Stimulated activated CD4-positive, alpha-beta T cell treated with anti-CD3 and anti-CD28 coated beads, Interleukin-1b, Interleukin-23, amount 100 ng/mL, for 1 hour (primary cell): ENCODE data around the gene KCNB1.
"Not testable (repeated sequence)": the region's sequence is repeated elsewhere in the genome, so short reads cannot be mapped to it uniquely, and the experiment has no call there.

Source experiments
- DNase-seq, 2 donors: peaks; one replicate each; pipeline ENCODE4 v3.0.0-alpha.2; 2020; ENCODE audit warnings: low read depth in 2 of 2

KCNB1 gene

DNA sequence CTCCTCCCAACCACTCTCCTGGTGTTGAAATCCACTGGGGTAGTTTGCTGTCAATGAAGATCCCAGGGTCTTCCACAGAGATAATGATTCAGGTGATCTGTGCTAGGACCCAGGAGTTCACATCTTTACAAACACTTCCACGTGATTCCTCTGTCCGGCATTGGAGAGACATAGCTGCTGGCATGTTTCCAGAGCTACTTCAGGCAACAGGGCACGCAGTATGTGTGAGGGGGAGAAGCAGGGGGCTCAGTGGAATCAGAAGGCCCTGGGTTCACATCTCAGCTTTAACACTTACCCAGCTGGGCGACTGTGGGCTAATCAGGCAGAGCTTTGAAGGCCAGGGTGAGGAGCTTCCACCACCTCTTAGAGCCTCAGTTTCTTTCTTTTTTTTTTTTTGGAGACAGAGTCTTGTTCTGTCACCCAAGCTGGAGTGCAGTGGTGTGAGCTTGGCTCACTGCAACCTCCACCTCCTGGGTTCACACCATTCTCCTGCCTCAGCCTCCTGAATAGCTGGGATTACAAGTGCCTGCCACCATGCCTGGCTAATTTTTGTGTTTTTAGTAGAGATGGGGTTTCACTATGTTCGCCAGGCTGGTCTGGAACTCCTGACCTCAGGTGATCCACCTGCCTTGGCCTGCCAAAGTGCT is 72.4 kb downstream of the KCNB1 start:
- not testable (repeated sequence) for DNase-seq

- no peak for DNase-seq
Observed at GRCh38 chr20:49409302-49409974, 73.0 kb downstream of the KCNB1 start.

GRCh38 chr20:49408509-49409104 is 73.9 kb downstream of the KCNB1 start:
- DNase-seq, result no peak

DNA sequence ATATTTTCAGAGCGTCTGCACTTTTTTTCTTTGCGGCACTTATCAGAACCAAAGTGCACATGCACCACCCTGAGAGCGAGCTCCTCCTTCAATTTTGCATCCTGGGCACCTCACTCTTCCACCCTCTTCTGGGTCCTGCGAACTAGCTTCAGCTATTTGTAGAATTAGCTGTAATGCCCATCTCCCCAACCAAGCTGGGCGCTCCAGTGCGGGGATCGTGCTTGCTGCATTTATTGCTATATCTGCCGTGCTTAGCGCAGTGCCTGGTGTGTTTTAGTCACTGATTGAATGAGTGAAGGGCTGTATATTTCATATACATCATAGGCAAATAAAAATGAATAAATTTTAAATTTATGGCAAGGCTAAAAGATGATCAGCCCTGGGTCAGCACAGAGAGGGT is 75.8 kb downstream of the KCNB1 start:
- no peak for DNase-seq

DNA sequence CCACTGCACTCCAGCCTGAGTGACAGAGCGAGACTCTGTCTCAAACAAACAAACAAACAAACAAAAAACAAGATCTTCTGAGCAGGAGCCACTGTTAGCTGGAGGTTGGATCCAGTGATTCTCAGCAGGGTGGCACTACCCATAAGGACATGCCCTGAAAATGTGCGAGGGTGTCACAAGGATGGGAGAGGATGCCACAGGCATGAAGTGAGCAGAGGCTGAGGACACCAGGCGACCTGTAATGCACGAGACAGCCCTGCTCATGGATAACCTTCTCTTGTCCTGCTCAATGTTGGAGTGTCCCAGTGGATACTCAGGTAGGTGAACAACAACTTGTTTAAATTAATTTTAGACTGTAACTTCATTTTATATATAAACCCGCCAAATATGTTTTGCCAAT is 76.8 kb downstream of the KCNB1 start:
- DNase-seq, result no peak

DNA sequence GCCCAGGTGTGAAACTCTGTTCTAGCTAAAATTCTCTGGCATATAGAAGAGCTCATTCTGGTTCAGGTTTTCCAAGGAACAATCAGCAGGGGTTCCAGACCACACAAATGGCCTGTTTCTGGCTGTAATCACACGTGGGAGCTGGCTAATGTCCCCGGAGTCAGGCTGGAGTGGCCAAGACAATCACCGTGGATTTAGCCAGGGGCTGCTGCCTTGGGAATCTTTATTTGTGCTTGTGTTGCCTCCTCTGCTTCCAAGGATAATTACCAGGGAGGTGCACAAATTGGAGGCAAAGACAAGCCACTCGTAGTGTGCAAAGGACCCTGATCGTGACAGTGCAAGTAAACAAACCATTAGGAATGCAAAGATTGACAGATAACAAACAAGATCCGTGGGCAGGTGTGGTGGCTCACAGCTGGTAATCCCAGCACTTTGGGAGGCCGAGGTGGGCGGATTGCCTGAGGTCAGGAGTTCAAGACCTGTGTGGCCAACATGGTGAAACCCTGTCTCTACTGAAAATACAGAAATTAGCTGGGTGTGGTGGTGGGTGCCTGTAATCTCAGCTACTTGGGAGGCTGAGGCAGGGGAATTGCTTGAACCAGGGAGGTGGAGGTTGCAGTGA is 77.3 kb downstream of the KCNB1 start:
- no peak for DNase-seq

- no peak for DNase-seq
Observed at GRCh38 chr20:49404461-49404860, 78.0 kb downstream of the KCNB1 start.

GRCh38 chr20:49403911-49404310 is 78.6 kb downstream of the KCNB1 start:
- no peak for DNase-seq

- DNase-seq, result no peak
Observed at GRCh38 chr20:49403012-49403411, 79.5 kb downstream of the KCNB1 start.

DNA sequence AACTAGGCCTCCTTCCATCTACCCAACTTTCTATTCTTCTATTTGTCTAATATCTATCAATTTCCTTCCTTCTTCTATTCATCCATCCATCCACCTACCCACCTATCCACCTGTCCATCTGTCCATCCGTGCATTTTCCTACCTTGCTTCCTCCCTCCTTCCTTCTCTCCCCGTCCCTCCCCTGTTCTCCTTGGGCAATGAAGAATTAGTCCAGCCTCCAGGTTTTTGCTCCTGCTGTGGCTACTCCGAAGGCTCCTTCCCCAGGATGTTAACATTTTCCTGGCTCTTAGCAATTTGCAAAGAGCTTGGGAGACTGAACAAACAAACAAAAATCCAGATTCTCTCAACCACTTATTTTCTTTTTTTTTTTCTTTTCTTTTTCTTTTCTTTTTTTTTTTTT is 81.6 kb downstream of the KCNB1 start:
- no peak for DNase-seq

GRCh38 chr20:49400410-49400809 is 82.1 kb downstream of the KCNB1 start:
- DNase-seq, result no peak

- no peak for DNase-seq
Observed at GRCh38 chr20:49399329-49399728, 83.1 kb downstream of the KCNB1 start.

DNA sequence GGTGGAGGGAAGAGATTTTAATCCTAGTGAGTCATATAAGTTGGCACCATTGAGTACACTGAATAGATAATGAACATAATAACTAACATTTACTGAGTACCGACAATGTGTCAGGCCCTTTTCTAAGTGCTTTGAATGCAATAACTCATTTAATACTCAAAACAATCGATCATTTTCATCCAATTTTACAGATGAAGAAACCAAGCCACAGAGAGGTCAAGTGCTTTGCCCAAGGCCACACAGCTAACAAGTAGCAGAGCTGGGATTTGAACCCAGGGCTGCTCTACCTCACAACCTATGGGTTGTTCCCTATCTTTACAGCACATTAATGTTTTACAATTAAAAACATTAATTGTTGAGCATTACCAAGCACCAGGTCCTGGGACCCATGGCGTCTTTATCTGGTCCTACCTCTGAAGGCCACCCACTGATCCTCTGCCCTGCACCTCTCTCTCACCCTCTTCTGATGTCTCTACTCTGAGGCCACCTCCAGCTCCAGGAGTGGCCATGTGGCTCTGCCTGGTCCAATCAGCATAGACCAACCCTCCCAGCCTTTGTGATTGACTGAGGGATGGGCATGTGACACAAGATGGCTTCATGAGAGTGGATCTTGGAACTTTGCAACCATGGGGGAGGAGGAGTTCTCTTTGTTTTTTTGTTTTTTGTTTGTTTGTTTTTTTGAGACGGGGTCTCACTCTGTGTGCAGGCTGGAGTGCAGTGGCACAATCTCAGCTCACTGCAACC is 83.9 kb downstream of the KCNB1 start:
- no peak for DNase-seq

GRCh38 chr20:49397525-49397924 is 84.9 kb downstream of the KCNB1 start:
- DNase-seq, result no peak

- DNase-seq, result no peak
Observed at GRCh38 chr20:49396230-49396629, 86.2 kb downstream of the KCNB1 start.

DNA sequence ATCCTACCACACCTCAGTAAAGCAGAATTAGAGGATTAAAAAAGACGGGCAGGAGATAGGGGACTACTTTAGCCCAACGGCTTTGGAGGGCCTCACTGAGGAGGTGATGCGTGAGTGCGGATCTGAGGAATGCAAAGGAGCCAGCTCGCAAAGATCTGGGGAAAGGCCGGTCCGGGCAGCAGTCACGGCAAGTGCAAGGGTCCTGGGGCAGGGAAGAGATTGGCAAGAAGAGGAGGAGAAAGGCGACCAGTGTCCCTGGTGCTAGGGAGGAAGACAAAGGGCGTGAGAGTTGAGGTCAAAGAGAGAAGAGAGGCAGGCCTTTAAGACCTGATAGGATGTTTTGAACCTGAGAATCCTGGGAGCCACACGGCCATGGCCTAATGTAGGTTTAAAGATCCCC is 86.8 kb downstream of the KCNB1 start:
- no peak for DNase-seq

DNA sequence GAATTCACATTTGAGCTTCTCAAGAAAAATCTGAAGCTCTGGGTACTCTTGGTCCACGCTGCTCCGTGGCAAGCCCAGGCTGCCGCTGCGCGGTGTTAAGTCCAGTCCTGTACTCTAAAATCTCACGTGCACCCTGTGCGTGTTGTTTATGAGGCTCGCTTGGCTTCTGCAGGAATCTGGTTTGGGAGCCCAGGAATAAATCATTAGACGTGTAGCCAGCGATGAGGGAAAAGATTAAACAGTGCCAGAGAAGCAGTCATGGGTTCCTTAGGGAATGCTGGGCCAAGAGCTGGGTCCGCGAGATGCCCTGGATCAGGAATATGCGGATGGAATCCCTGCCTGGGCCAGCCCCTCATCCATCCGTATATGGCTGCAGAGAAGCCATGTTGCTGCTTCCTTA is 87.3 kb downstream of the KCNB1 start:
- no peak for DNase-seq

GRCh38 chr20:49394757-49395156 is 87.7 kb downstream of the KCNB1 start:
- DNase-seq, result no peak

- no peak for DNase-seq
Observed at GRCh38 chr20:49394264-49394663, 88.2 kb downstream of the KCNB1 start.

GRCh38 chr20:49393803-49394202 is 88.7 kb downstream of the KCNB1 start:
- DNase-seq, result no peak

- no peak for DNase-seq
Observed at GRCh38 chr20:49392745-49393144, 89.7 kb downstream of the KCNB1 start.
